ENCODE results near the gene KRT1.
"Not testable (repeated sequence)": the region's sequence is repeated elsewhere in the genome, so short reads cannot be mapped to it uniquely, and the experiment has no call there.

Gene KRT1

DNA sequence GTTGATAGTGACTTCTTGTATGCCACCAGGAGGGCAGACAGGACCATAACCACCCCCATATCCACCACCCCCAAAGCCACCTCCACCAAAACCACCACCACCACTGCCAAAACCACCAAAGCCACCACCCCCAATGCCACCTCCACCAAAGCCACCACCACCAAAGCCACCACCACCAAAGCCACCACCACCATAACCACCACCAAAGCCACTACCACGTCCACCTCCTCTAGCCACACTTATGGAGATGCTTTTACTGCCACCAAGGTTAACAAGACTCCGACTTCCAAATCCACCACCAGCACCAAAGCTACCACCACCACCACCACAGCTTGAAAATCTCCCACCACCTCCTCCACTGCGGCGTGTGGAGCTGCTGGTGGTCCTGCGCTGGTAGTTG, 332 bp downstream of the KRT1 start:
- DNase-seq = no peak

DNA sequence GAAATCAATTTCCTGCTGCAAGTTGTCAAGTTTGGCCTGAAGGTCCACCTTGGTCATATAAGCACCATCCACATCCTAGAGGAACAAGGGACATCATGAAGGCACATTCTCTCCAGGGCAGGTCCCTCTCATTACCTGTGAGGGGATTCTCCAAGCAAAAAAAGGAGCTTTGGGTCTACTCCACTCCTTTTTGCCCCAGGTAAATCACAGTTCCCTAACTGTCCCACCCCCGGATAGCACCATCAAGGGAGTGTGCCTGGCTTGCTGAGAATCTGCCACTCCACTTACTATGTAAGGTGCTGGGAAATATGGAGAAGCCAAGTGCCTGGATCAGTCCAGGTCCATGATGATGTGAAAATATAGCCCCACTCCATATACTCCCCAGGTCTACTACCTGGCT, 2.5 kb downstream of the KRT1 start:
- no peak for DNase-seq

DNA sequence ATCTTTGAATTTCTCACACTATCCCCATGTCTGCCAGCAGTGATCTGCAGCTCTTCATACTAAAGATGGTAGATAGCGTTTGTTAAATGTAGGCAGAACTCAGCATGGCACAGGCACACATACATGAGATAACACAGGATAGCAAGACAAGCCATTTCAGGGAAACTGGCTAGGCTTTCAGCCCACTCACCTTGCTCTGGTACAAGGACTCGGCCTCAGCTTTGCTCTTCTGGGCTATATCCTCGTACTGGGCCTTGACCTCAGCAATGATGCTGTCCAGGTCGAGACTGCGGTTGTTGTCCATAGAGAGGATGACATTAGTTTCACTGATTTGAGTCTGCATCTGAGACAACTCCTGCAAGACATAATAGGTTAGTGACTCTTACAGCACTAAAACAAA, 3.1 kb downstream of the KRT1 start:
- no peak for DNase-seq

DNA sequence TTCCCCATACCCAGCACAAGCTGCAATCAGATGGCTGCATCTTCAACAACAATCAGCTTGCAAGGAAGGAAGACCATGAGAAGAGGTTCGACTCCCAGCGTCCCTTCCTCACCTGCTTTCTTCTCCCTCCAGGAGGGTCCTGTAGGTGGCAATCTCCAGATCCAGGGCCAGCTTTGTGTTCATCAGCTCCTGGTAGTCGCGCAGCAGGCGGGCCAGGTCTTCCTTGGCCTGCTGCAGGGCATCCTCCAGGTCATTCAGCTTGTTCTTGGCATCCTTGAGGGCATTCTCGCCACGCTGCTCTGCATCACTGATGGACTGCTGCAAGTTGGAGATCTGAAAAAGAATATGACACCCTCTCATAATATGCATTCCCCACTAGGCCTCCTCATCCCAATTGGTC, 4.0 kb downstream of the KRT1 start:
- DNase-seq = no peak

DNA sequence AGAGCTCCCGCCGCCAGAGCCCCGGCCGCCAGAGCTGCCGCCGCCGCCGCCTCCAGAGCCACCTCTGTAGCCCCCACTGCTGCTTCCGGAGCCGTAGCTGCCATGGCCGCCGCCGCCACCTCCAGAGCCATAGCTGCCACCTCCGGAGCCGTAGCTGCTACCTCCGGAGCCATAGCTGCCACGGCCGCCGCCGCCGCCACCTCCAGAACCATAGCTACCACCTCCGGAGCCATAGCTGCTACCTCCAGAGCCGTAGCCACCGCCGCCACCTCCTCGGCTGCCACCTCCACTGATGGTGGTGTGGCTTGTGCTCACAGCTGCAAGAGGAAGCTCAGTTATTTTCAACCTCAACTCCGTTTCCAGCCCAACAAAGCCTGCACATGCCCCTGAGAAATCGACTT, 4.9 kb downstream of the KRT1 start:
- no peak for DNase-seq

DNA sequence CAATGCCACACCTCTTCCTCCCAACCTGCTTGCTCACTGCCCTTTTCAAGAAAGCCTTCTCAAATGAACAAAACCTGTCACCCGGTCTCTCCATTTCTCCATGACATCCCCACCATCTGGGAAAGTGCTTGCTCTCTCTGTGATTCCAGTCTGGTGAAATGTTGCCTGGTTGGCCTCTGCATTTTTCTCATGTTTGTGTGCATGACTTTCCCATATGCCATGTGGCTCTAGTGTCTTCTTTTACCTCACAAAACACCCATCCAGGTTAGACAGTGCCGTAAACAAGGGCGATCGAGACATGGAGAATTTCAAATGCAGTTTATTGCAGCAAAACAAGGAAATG, 5.8 kb downstream of the KRT1 start:
- DNase-seq = no peak

DNA sequence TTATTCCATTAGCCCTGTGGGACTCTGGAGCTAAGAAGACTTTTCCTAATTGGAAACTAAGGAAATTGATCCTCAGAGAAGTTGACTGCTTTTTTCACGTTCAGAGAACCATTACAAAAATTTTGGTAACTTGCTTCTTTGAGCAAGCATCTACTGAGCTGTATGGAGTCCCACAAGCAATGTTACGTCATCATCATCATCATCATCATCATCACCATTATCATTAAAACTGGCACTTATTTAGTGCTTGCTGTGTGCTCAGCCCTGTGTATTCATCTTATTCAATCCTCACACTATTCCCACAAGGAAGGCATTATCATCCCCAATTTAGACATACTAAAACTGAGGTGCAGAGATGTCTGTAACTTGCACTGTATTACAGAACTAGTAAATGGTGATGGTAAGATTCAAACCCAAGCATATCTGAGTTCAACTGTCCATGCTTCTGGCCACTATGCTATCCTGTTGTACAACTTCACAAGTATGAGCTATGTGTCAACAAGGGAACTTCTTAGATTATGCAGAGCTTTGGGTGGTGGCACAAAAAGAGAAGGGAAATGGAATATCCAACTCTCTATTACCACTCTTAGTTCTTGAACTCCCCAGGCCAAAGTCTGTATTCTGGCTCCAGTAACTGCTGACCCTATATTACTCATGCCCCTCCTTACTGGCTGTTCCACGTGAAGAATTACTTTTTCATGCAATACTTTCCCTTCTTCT, 6.3 kb downstream of the KRT1 start:
- no peak for DNase-seq

DNA sequence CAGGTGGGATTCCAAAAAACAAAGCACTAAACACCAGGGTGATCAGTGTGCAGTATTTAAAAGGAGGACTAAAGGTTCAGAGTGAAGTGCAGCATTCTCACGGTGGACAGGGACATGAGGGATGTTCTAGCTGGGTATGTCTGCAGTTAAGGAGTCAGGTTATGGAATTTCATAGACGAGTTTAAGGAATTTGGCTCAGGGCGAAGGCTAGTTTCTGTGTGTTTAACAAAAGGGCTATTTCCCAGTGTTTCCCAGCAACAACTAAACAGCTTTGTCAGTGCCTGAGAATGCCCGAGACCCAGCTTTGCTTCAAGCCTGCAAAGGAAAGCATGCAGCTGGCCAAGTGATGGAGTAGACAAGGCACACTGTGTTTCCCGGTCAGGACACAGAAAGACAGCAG, 7.0 kb downstream of the KRT1 start:
- DNase-seq = no peak

DNA sequence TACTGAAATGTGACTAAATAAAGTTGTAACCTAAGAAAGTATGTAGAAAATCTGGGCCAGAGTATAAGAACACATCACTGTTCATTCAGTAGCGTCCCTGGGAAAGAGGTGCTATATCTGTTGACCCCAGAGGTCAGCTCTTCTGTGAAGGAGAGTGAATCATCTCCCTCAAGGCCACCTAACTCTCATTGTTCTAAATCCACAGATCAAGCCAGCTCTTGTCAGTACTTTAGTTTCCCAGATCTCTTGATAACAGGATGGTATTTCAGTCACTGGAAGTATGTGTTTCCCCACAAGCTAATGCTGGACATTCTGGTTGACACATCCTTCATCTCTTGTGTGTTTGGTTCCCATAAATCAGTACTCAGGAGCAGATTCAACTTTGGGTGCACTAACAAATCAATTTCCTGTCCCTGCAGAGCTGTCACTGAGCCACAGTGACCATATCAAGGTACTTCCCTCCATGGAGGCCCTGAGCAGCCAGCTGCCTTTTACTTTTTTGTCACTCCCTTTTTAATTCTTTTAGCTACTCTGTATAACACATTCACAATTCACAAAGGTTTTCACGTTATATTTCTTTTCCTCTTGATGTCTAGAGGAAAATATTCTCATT, 7.8 kb downstream of the KRT1 start:
- DNase-seq = no peak

DNA sequence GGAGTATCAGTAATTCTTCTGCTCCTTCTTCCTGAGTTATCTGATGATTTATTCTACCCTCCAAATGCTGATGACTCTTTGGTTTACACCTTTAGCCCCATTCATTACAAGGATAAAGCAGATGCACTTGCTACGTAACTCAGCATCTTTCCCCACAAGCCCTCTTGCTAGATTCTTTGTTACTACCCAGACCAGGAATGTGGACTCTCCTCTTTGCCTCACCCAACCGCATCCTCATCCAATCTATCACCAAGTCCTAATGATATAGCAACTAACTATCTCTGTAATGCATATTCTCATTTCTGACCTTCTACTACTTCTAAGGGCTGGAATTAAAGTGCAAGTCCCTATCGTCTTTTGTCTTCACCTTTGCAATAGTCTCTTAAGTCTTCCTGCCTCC, 9.2 kb downstream of the KRT1 start:
- no peak for DNase-seq

DNA sequence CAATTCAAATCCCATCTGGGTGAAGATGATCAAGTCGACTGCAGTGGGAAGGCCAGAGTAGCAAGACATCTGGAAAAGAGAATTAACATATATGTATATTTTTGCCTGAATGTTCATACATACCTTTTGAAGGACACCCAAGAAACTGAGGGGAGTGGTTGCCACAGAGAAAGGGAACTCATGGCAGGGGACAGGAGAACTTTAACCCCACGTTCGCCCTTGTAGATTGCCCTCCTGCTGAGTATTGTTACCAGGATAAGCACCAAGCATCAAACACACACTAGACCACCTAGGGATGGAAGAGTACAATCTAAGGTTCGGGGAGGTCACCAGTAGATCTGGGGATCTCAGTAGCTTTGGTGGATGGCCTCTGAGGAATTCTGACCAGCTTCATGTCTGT, 9.7 kb downstream of the KRT1 start:
- no peak for DNase-seq

DNA sequence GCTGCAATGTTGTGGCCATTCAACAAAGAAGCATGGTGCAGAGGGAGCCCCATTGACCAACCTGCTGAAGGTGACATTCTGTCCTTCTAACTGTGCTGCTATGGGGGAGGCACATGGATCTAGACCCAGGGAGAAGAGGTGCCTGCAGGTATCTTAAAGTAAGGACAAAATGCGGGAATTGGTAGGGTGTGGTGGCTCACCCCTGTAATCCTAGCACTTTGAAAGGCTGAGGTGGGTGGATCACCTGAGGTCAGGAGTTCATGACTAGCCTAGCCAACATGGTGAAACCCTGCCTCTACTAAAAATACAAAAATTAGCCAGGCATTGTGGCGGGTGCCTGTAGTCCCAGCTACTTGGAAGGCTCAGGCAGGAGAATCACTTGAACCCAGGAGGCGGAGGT, 10.3 kb downstream of the KRT1 start:
- not testable (repeated sequence) for DNase-seq

DNA sequence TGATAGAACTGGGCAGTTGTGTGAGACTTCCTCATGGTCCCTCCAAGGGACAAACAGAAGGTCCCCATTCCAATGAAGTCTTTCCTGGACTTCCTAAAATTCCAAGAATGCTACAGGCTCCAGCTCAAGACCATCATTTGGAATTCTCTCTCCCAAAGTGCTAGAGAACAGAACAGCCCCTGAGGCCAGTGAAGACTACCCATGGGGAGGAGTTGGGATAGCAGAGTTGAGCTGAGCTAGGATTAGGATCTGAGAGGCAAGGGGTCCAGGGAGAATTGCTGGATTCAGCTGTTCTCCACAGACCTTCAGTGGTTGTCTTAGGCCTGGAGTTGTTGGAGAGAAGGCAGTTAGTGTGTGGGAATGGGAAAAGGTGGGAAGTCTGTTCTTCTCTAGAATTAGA, 10.8 kb downstream of the KRT1 start:
- no peak for DNase-seq

DNA sequence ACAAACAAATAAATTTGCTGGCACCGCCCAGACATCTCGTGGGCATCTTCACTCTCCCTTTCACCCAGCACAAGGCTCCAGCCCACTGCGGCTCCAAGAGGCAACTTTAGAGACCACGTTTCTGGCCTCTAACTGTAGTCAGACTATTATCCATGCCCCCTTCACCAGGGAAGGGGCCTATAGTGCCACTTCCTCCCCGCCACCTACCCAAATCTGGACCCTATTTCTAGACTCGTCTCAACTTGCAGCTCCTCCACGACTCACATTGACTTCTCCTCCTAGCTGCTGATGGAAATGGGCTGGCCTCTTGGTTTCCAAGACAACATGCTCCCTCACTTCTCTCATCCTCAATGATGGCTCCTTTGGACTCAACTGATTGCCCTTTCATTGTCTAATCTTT, 12.3 kb downstream of the KRT1 start:
- no peak for DNase-seq

DNA sequence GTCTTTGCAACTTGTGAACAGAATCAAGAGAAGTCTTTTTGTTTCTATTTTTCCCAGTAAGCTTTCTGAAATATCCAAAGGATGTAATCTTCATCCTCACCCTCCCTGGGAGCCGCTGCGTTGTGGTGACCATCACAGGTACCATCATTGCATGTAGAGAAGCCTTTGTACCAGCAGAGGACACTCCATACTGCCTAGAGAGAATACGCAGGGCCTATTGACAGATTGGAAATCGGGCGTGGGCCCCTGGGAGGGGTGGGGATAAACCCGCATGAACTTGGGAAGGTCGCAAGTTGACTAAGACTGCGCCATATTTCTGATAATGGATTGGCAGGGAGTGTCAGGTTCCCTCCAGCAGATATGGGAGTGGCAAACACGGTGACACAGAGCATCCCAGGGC, 12.7 kb downstream of the KRT1 start:
- no peak for DNase-seq

DNA sequence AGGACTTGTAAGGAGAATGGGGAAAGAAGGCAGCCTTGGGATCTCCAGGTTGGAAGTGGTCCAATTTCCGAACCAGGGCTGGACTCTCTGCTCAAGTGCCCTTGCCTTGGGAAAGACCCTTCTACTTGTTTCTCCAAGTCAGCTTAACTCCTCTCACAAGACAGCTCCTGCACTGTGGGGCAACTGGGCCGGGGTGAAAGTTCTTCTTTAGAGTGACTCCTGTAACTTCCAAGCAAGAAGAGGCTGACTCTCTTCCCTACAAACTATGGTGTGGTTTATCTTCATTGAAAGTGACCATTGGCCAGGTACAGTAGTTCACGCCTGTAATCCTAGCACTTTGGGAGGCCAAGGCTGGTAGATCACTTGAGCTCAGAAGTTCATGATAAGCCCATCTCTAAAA, 13.7 kb downstream of the KRT1 start:
- no peak for DNase-seq

DNA sequence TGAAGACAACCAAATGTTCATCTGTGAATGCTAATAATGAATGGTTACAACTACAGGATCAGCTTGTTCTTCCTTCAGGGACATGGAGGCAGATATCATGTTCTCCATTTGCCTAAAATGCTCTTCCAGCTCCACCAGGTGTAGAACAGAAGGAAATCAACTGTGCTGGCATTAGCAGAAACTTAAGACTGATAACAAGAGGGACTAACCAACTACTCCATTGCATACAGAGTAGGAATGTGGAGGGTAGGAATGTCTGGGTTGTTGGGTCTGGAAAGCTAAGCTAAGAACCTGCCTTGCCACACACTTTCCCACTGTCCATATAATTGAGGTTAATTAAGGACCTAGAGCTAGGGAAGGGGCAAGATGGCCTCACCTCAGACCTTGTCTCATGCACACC, 16.8 kb downstream of the KRT1 start:
- no peak for DNase-seq

DNA sequence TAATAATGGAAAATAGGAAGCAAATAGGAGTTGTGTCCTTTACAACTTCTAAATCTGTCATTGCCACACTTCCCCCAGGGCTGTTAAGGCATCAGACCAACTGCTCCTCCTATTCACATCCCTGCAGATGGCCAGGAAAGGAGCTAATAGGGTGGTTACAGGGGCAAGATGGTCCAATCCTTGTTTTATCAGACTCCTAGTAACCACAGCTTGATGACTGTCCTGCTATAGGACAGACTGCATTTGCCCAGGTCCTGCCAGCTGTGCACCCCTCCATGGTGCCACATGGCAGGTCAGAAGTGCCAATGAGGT, 17.3 kb downstream of the KRT1 start:
- DNase-seq = no peak

DNA sequence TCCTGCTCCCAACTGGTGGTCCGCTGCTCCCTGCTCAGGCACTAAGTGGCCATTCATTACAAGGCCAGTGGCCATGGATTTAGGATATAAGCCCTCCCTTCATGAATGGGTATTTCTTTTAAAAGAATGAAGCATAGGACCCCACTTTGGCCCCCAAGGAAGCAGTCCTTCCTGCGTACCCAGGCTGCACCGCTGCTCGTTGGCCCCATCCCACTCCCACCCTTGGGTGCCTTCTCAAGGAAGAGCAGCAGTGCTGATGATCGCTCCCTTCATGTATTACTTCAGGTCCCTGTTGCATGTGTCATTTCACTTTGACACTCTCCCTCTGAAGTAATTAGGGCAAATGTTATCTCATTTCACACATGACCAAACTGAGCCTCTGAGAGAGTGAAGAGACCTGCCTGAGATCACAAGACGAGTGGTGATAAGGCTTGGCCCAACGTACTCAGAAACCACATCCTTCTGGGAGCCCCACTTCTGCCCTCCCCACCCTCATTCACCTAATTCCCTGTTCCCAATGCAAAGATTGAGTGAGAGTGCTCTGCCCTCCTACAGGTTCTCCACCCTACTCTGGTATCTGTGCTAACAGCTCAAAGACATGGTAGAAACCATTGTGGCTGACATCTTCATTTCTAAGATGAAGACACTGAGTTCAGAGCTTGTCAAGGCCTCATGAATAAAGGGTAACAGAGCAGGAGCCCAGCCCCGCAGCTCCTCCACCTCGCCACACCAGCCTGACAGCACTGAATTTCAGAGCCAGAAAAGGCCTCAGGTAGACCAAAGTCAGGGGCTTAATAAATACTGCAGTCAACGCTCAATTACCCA, 17.9 kb downstream of the KRT1 start:
- no peak for DNase-seq

DNA sequence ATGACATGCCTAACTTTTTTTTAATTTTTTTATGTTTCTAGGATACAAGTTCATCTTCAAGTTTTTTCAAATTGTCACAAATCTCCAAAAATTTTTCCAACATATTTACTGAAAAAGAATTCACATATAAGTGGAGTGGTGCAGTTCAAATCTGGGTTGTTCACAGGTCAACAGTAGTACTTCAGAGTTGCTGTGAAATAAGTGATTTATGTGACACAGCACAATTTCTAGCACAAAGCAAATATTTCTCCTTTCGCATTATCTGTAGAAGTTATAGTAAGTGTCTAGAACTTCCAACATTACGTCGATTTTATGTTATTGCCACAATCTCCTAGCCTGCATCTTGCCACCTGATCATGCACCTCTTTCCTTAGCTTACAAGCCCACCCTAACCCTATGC, 18.5 kb downstream of the KRT1 start:
- DNase-seq = no peak

DNA sequence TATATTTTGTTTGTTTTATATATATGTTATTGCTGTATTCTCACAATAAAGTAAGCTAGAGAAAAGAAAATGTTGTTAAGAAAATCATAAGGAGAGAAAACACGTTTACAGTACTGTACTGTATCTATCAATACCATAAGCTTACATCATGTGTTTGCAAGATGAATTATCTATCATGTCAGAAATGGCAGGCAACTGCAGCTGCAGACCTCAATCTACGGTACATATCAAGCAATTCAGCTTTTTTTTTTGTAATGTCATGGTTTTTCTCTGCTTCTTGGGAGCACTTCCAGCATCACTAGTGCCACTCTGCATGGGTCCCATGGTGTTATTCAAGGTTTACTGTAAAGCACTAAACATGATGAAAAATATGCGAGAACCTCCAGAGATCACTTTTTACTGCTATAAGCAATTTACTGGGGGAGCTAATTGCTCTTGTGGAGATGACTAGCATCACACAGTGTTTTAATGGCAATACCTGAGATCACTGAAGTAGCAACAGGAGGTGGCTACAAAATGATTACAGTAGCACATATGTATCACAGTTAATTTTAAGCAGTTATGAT, 19.2 kb downstream of the KRT1 start:
- DNase-seq = no peak

DNA sequence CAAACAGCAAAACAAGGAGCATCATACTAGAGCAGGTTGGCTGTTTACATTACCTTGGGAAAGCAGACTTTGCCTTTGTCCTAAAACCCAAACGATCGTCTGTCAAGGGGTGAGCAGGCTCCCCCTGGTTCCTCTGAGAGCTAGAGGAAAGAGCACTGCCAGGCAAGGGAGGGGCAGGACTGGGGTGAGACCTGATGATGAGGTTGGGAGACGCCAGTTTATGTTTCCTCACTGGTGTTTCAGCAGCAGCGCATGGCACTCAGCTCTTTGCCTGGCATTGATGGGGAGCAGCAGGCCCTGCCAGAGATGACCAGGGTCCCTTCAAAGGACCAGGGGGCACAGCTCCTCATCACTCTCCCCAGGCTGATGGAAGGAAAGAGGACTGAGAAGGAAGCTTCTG, 20.3 kb downstream of the KRT1 start:
- no peak for DNase-seq

DNA sequence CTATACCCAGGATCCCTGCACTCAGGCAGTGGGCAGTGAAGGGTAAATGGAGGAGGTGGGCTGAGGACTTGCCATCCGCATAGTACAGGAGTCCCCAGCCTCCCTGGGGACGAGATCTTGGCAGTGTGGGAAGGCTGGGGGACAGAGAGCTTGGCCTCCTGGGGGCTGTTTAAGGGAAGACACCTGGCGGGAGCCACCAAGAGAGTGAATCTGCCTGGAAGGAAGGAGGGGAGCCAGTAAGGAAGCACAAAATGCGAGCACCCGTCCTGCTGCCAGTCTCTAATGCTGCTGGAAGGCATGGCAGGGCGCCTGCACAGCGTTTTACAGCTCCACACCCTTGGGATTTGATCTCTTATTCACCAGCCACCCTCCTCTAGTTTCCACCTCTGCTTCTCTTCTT, 20.8 kb downstream of the KRT1 start:
- no peak for DNase-seq

DNA sequence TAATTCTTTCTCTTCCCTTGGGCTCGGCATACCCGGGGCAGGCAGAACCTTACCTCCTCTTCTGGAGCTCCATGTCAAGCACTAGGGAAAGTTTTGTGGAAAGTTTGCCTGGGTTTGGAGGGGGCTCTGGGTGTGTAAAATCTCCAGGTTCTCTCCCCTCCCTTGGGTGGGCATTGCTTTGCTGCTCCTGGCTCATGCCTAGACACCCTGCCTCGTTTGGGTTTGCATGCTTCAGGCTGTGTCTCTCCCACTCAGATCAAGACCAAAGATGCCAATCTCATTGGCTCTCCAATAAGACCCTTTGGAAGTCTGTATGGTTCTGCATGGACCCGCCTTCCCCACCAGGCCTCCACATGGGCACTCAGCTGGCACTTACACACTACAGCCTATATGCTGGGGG, 22.0 kb downstream of the KRT1 start:
- no peak for DNase-seq

Measured in fibroblast of skin of right quadriceps (primary cell).